HG03342 (cell line): ENCODE measurements around the gene BBS12.

Experiments
- ATAC-seq: cut with Tn5 transposase; IDR thresholded peaks from one replicate; pipeline ENCODE4 v1.9.1; 2021; ENCODE audit warnings: mild to moderate bottlenecking, moderate library complexity; ENCODE audit not compliant: unreplicated experiment

Gene BBS12

DNA sequence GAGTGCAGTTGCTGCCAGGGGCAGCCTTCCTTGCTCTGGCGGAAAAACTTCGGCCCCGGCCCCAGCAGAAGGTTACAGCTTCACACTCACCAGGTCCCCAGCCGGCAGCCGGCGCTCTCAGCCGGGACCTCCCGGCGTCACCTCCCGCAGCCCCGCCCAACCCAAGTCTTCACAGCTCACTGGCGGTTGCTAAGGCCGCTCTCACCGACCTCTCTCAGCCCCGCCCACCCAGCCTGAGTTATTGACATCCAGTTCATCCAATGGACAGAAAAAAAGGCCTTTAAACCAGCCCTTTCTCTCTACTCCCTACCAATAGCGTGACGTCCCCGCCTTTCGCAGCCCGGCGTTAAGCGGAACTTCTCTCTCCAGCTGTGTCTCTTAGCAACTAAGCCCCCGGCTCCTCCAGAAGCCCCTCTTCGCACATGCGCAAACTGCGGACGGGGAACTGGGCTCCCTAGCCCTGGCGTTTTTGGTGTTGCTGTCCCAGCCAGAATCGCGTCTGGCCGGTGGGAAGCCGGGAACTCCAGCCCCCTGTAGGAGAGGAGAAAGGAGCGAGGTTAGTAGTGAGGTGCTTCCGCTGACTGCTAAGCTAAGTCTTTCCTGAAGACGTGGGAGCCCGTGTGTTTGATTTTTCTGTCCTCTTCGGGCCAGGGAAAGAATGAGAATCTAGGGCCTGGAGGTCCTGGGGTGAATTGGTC lies at the start of gene BBS12:
TSS of gene BBS12 (plus strand) at position 376 of the 698 bp plus-strand sequence. CDS start 9,189 bp downstream, outside the sequence.
- ATAC-seq: peak; percentile 100

DNA sequence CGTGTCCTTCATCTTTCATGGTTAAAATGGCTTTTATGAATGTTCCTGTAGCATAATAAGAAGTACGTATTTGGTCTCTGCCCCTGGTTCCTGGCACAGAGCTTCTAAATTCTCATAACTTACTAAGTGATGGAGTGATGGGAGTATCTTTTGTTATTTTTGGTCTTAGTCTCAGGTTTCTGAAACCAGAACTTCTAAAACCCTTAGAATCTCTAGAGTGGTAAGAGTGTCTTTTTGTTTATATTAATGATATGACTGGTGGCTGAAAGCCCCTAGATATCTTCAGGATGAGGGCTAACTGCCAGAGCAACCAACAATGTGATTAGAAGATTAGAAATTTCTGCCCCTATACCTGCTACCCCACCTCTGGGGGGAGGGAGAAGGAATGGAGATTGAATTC lies 45.8 kb upstream of the BBS12 start:
- ATAC-seq: no peak

DNA sequence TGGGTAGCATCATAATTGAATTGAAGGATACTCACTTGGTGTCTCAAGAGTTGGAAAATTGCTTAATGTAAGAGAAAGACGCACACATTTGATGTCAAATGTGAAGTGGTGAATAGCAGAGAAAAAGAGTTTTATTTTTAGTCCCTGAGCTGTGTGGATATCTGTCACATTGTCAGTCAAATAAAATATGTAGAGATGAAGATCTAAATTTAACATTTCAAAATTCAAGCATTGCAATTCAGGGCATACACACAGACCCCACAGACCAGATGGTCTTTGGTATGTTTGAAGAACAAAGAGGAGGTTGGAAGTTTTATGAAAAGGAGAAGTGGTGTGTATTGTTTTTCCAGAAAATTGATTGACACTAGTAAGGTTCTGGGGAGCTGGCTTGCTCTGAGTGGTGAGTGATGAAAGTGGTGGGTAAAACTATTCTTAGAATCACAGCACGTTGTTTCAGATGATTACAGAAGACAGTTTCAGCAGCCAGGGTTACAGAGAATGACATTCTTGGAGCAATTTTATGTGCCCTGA lies 44.9 kb upstream of the BBS12 start:
- no peak for ATAC-seq

- no peak for ATAC-seq
These were observed 43.9 kb upstream of the BBS12 start for GRCh38 chr4:122688529-122689140.

- peak; percentile 79 for ATAC-seq
These were observed 42.5 kb upstream of the BBS12 start for GRCh38 chr4:122689972-122690371.

DNA sequence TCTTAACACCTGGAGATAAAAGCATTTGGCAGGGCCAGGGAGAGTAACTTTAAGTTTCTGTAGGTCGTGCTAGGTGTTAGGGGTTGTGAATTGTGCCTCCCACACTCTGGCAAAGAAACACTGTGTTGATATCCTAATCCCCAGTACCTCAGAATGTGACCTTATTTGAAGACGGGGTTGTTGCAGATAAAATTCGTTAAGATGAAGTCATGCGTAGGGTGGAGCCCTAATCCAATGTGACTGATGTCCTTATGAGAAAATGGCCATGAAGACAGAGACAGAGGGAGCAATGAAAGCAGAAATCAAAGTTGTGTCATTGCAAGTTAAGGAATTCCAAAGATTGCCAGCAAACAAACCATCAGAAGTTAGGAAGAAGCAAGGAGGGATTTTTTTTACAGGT lies 40.5 kb upstream of the BBS12 start:
- no peak for ATAC-seq

DNA sequence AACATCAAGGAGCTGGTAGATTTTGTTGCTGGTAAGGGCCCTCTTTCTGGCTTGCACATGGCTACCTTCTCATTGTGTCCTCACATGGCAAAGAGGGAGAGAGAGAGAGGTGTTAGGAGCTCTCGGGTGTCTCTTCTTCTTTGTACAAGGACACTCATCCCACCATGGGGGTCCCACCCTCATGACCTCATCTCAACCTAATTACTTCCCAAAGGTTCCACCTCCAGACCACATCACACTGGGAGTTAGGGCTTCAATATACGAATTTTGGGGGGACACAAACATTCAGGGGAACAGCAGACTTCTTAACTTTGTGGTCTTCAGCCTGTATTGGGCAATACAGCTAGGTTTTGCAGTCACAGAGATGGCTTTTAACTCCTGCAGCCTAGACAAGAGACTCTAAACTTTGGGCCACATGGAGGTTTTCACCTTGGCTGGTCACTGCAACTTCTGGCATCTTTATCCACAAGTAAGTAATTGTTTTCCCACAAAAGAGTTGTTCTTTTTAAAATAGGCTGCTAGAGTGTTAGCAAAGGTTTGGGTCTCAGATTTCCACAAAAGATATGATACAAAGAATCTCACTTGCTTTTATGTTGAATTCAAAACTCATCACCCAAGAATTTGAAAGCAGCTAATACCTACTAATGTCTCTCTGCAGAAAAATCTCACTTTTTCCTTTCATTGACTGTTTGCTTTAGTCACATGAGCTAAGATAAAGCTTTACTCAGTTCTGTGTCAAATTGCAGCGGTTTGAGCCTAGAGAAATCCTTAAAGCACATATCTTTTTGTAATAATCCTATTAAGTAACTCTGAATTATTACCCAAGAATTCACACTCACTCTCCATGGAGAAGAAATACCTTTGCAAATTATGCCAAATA lies 39.6 kb upstream of the BBS12 start:
- ATAC-seq: no peak

GRCh38 chr4:122695226-122695625 lies 37.3 kb upstream of the BBS12 start:
- ATAC-seq: no peak

DNA sequence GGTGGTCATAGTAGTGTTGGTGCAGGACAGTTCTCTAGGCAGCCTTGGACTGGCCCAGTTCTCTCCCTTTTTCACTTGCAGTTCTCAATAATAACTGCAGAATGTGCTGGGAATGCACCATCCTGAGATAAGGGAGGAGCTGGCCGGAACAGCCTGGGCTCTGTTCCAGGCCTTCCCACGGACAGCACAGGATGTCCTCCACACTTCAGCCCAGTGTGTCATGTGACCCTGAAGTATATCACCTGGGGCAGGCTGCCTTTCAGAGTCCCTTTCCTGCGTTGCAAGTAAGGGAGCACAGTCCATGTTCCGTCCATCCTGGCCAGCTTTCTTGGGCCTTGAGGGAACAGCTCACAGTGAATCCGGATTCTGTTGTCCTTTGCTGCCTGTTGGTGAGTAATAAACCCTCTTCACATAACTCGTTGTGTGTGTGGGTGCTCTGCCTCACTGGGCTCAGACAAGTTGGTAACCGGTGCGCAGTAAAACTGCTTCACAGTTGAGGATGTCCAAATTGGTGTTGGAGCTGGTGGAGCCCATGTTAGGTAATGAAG lies 32.3 kb upstream of the BBS12 start:
- no peak for ATAC-seq

DNA sequence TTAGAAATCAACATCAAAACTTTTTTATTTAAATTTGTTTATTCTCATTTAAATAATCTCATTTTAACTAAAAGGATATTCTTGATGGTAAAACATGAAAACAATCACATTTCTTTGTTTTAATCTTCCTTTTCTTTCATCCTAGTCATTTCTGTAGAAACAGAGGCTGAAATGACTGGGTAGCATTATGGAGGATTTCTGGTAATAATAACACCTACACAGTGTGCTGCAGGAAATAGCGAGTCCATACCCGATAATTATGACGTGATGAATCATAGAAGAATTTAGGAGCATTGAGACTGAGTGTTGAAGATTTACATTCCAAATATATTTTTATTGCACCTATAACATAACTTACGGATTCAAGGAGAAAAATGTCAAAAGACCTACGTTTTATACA lies 31.4 kb upstream of the BBS12 start:
- no peak for ATAC-seq

DNA sequence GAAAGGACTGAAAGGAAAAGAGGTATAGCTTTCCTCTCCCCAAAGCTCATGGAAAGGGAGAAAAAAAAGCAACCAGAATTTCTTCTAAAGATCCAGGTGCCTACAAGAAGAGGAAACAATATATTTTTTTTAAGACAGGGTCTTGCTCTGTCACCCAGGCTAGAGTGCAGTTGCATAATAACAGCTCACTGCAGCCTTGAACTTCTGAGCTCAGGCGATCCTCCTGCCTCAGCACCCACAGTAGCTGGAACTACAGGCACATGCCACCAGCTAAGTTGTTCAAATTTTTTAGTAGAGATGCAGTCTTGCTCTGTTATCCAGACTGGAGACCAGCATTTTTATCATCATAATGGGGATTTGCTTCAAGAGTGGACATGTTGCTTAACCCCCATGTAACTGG lies 30.5 kb upstream of the BBS12 start:
- ATAC-seq: no peak

DNA sequence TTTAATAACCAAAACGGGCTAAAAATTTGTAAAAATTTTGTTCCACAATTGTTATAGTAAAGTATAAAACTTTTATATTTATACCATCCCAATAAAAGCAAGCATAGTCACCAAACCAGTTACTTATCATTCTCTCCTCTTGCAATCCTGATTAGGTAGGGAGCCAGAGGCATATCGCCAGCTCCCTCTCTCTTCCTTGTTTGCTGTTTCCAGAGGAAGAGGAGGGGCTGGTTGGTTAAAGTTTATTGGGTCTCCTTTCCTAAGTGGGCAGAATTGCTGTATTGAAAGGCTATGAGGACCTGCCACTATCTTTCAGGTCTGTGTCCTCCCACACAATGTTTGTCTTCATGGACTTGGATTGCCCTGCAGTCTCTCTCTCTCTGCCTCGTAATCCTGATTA lies 29.6 kb upstream of the BBS12 start:
- no peak for ATAC-seq

DNA sequence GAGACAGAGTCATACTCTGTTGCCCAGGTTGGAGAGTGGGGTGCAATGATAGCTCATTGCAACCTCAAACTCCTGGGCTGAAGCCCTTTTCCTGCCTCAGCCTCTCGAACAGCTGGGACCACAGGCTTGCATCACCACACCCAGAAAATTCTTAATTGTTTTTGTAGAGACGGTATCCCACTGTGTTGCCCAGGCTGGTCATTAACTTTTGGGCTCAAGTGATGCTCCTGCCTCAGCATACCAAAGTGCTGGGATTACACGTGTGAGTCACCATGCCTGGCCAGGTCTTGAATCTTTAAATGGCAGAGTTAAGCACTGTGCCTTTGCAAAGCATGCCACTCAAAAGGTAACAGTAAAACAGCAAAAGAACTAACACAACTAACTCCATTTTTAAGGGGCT lies 28.6 kb upstream of the BBS12 start:
- ATAC-seq: no peak

GRCh38 chr4:122705009-122705408 lies 27.5 kb upstream of the BBS12 start:
- no peak for ATAC-seq

DNA sequence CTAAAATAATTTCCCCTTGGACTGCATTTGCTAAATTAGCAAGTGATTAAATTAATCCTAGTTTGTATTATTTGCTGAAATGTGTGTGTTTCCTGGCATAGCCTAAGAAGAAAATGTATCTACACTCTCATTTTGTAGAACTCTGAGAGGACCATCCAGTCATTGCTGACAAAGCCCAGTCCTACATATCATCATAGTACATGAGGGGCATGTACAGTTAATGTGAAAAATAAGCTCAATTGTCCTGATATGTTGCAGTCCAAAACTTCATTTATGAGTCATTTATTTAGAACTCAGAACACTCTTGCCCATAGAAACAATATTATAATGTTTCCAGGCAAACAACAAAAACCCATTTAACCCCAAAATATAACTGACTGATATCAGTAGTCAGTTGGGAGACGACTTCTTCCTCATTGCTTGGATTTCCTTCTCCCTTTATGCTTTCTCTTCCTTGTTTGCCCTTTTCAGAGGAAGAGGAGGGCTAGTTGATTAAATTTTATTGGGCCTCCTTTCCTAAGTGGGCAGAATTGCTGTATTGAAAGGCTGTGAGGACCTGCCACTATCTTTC lies 26.9 kb upstream of the BBS12 start:
- no peak for ATAC-seq

- ATAC-seq: no peak
These were observed 26.0 kb upstream of the BBS12 start for GRCh38 chr4:122706511-122706910.

- ATAC-seq: no peak
These were observed 25.0 kb upstream of the BBS12 start for GRCh38 chr4:122707497-122707896.

DNA sequence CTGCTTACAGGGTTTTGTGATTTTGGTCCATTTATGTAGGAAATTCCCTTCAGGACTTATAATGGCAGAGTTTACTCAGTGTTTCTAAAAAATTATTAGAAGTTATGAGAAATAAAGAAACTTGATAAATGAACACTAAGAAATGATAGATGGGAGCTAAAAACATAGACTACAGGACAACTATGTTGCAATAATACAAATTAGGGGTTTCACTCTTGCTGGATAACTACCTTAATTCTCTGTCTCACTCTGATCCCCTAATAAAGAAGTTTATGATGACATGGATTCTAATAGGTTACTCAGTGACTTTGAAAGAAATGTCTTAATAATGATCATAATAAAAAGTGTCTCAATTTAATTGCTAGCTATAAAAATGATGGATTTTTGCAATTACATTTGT lies 23.3 kb upstream of the BBS12 start:
- no peak for ATAC-seq

DNA sequence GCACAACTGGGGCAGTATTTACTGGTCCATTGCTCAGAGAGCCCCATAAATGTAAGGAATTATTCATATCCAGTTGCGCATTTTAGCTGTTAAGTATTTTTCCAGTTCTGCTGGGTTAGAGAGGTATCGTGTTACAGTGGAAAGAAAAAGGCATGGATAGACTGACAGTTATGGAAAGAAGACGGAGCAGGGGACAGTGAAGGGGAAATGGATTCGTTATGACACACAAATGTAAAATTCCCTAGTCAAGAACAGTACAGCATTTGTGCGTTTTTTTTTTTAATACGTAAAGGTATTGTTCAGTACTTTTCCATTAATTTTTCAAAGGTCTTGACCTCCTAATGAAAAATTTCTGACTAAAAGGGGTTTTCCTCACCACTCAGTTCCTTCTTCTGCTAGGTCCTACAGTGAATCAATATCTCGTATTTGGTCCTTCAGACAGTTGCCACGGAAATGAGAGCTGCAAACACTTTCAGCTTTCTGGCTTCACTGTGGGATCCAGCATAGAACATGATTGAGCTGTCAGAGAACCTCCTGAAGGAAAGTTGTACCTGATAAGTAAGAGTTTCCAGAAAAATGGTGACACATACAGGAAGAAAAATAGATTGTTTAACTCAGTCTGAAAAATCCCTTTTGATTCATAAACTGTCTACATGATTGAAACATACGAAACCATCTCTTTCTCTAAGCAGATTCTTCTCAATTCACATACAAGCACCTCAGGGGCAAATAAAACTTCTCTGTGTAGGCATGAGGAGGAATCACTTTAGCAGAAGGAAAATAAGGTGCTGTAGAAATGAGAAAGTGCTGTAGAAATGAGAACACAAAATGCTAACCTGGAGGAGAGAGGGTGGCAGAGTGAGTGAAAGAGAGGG lies 21.8 kb upstream of the BBS12 start:
- ATAC-seq: peak; percentile 86

- no peak for ATAC-seq
These were observed 20.6 kb upstream of the BBS12 start for GRCh38 chr4:122711919-122712318.
